Stomach (tissue), 9 donors: ENCODE measurements around the gene MAPKAPK3. TPM values are rescaled to one million over a fixed set of nuclear protein-coding genes. Genes with fewer than 3 reads are reported as not detected.

Experiments used
- DNase-seq, 2 donors: peaks; one replicate each; pipeline versions ENCODE4 v3.0.0 to v3.0.0-alpha.2; 2013 to 2019
- H3K27ac ChIP-seq, 5 donors: fragments of 200-600 bp in 4 of 5; sonication (generic) in 4 of 5; one replicate each; pipeline ENCODE4 v1.5.1; 2013 to 2019; ENCODE audit warnings: mild to moderate bottlenecking in 1 of 5, moderate library complexity in 1 of 5
- H3K27me3 ChIP-seq, 3 donors: fragments of 200-600 bp; sonication (generic); one replicate each; pipeline ENCODE4 v1.5.1; 2017 to 2019; ENCODE audit warnings: mixed run types in 1 of 3
- H3K36me3 ChIP-seq, 4 donors: fragments of 200-600 bp; sonication (generic); 1 replicate in 3 of 4; 2 replicates in 1 of 4; pipeline ENCODE4 v1.5.1; 2016 to 2019
- H3K4me1 ChIP-seq, 4 donors: fragments of 200-600 bp; sonication (generic); one replicate each; pipeline ENCODE4 v1.5.1; 2016 to 2019
- H3K4me3 ChIP-seq, 4 donors: fragments of 200-600 bp; sonication (generic) in 3 of 4; one replicate each; pipeline ENCODE4 v1.5.1; 2016 to 2019; ENCODE audit warnings: mild to moderate bottlenecking in 1 of 4
- H3K9me3 ChIP-seq, 4 donors: fragments of 200-600 bp; sonication (generic); one replicate each; pipeline ENCODE4 v1.5.1; 2016 to 2019
- EP300 ChIP-seq: sonication (generic); formaldehyde crosslinking; IDR thresholded peaks from one replicate; pipeline ENCODE4 v1.6.1; 2017; ENCODE audit warnings: antibody characterized with exemption
- POLR2A ChIP-seq, 4 donors: fragments of 450-650 bp; IDR thresholded peaks; one replicate each; pipeline ENCODE4 v1.6.1; 2016; ENCODE audit warnings: antibody characterized with exemption in 4 of 4, control low read depth in 2 of 4, mild to moderate bottlenecking in 1 of 4, moderate library complexity in 1 of 4
- POLR2AphosphoS5 ChIP-seq, 3 donors: sonication (generic); formaldehyde crosslinking; IDR thresholded peaks; one replicate each; pipeline ENCODE4 v1.6.1; 2016; ENCODE audit warnings: antibody characterized with exemption in 3 of 3
- whole genome bisulfite sequencing, 5 donors: extraction: QIAGEN DNeasy Blood & Tissue Kit in 3 of 5; methylation state at CpG; one replicate each; pipeline versions ENCODE4 v1.1.5 to v1.1.7; 2013 to 2018; 5-methylcytosine and 5-hydroxymethylcytosine counted together
- intact Hi-C: fragments of 100-400 bp; cut with DNase I; formaldehyde crosslinking; loops from one replicate; pipeline ENCODE4 v1.15.1; 2023; ENCODE audit warnings: low total_unique reads
- polyA plus RNA-seq, 3 donors: library from polyadenylated mRNA; stranded (reverse); fragments of 200-250 nt; gene quantifications; one replicate each; pipeline ENCODE4 v1.2.3, GENCODE V29; 2013
- total RNA-seq, 5 donors: library from RNA; depleted of rRNA; stranded (reverse); fragments of >200 nt; gene quantifications; one replicate each; pipeline versions ENCODE4 v1.1.0 to v1.2.3, GENCODE V29; 2014 to 2016
- TF ChIP-seq, protein P1 (sequence below), 7 experiments: fragments of 450-650 bp in 4 of 7; fragments of 200-600 bp in 3 of 7; sonication (generic) in 3 of 7; IDR thresholded peaks; one replicate each; pipeline ENCODE4 v1.5.1; 2016 to 2019; ENCODE audit warnings: antibody characterized with exemption in 7 of 7, control low read depth in 2 of 7, mild to moderate bottlenecking in 1 of 7
- donor health status: healthy with polysubstance abuse.
- donor health status: Bipolar disorder and iron deficiency.
- donor health status: healthy.

The MAPKAPK3 gene
- total and polyA plus RNA-seq, 8 donors: 10.3 to 50.0 (median 29.4) TPM

- H3K27ac ChIP-seq: peak overlapping the region in 4 of 5 donors; percentile 86 to 92 (median 90)
- peaks cover 5 to 25% (median 14%) of the 10 kb centered on the region in 4 donors for H3K36me3 ChIP-seq
- WGBS, 5 donors: 72 to 89% (median 80%) methylated on average over 5 of the region's 5 CpGs
- intact Hi-C loops: loop anchor here (5.0 kb wide), 1 partner anchor 42 kb away; the partner anchor contains the start of gene CISH
- peak overlapping the region in 1 of 4 donors; percentile 82 for H3K4me3 ChIP-seq
- TF ChIP-seq EP300 (no peak), POLR2AphosphoS5 (IDR thresholded peaks at IDR 0.05) (no peak), POLR2A (IDR thresholded peaks at IDR 0.05) (no peak)
- TF ChIP-seq, protein P1, sequence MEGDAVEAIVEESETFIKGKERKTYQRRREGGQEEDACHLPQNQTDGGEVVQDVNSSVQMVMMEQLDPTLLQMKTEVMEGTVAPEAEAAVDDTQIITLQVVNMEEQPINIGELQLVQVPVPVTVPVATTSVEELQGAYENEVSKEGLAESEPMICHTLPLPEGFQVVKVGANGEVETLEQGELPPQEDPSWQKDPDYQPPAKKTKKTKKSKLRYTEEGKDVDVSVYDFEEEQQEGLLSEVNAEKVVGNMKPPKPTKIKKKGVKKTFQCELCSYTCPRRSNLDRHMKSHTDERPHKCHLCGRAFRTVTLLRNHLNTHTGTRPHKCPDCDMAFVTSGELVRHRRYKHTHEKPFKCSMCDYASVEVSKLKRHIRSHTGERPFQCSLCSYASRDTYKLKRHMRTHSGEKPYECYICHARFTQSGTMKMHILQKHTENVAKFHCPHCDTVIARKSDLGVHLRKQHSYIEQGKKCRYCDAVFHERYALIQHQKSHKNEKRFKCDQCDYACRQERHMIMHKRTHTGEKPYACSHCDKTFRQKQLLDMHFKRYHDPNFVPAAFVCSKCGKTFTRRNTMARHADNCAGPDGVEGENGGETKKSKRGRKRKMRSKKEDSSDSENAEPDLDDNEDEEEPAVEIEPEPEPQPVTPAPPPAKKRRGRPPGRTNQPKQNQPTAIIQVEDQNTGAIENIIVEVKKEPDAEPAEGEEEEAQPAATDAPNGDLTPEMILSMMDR (IDR thresholded peaks at IDR 0.05): no peak
- DNase-seq: no peak
- H3K9me3 ChIP-seq: no peaks in the 10 kb centered on the region
- H3K4me1 ChIP-seq: peaks cover 23 to 61% (median 46%) of the 10 kb centered on the region in 4 donors
- H3K27me3 ChIP-seq: no peaks in the 10 kb centered on the region
Observed at GRCh38 chr3:50570508-50571279, 46.3 kb upstream of the MAPKAPK3 start.

GRCh38 chr3:50571486-50571885 is 45.5 kb upstream of the MAPKAPK3 start:
- Histone ChIP-seq H3K36me3 (peaks cover 5 to 33% (median 22%) of the 10 kb centered on the region in 4 donors), H3K27ac (peak overlapping the region in 1 of 5 donors; percentile 86), H3K9me3 (no peaks in the 10 kb centered on the region), H3K4me1 (peaks cover 23 to 57% (median 41%) of the 10 kb centered on the region in 4 donors), H3K4me3 (no peak overlapping the region), H3K27me3 (no peaks in the 10 kb centered on the region)
- no peak for TF ChIP-seq EP300
- TF ChIP-seq, protein P1 (IDR thresholded peaks at IDR 0.05): no peak
- no peak for TF ChIP-seq POLR2AphosphoS5 (IDR thresholded peaks at IDR 0.05)
- no peak for TF ChIP-seq POLR2A (IDR thresholded peaks at IDR 0.05)
- no peak for DNase-seq
- intact Hi-C loops: loop anchor here (5.0 kb wide), 1 partner anchor 41 kb away; the partner anchor contains the start of gene CISH
- 64 to 89% (median 72%) methylated on average over 4 of the region's 4 CpGs for WGBS, 5 donors

DNA sequence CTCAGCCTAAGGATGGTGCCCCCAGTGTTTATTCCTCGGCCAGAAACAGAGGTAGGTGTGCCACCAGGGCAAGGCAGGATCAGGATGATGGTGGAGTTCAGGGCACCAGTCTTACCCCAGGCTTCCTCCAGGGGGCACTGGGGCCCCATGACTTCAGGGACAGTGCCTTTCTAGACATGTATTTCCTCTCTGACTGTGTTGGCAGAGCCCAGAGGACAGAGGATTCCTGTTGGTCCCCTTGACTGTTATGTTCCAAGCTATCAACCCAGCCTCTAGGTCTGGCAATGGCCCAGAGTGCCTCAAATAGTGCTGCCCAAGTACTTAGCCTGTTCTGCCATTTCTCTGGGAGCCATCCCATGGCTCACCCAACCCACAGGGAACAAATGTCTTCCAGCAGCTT is 44.8 kb upstream of the MAPKAPK3 start:
- peaks cover 5 to 40% (median 29%) of the 10 kb centered on the region in 4 donors for H3K36me3 ChIP-seq
- H3K27ac ChIP-seq: peak overlapping the region in 4 of 5 donors; percentile 24 to 86 (median 38)
- H3K9me3 ChIP-seq: no peaks in the 10 kb centered on the region
- WGBS, 5 donors: 8 to 16% (median 14%) methylated on average over 1 of the region's 1 CpG; no CpG with 5 or more reads in 1 of the 5 donors
- intact Hi-C loops: loop anchor here (5.0 kb wide), 1 partner anchor 40 kb away; the partner anchor contains the start of gene CISH
- no peaks in the 10 kb centered on the region for H3K27me3 ChIP-seq
- no peak overlapping the region for H3K4me3 ChIP-seq
- TF ChIP-seq, protein P1 (IDR thresholded peaks at IDR 0.05): peak in 5 of 7 experiments; percentile 88 to 95 (median 90)
- TF ChIP-seq EP300 (no peak), POLR2AphosphoS5 (IDR thresholded peaks at IDR 0.05) (peak in 1 of 3 donors; percentile 64)
- peaks cover 23 to 51% (median 34%) of the 10 kb centered on the region in 4 donors for H3K4me1 ChIP-seq
- peak; percentile 80 to 91 for DNase-seq

DNA sequence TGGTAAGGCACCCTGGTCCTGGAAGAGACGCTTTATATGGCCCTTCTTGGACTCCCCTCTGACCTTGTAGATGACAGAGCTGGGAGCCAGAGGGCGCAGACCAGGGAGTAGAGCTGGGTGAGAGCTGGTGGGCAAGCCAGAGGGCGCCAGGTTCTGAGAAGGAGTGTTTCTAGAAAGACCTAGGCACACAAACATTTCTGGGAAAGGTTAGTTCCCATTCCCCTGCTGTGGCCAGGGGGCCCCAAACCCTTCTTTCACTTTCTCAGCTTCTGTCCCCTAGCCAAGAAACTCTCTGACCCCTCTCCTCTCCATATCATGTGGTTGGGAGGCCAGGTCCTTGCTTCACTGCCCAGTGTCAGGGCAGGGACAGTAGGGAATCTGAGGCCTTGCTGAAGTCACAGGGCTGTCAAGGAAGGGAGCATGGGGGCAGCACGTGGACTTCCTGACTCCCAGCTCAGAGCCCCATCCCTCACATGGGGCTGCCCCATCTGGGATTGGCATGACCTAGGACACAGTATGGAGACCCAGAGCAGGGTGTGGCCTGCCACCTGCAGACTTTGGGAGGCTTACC is 44.1 kb upstream of the MAPKAPK3 start:
- Histone ChIP-seq H3K36me3 (peaks cover 7 to 47% (median 36%) of the 10 kb centered on the region in 4 donors), H3K27ac (peak overlapping the region in 4 of 5 donors; percentile 24 to 86 (median 38)), H3K4me3 (no peak overlapping the region), H3K4me1 (peaks cover 21 to 43% (median 28%) of the 10 kb centered on the region in 4 donors), H3K27me3 (no peaks in the 10 kb centered on the region), H3K9me3 (no peaks in the 10 kb centered on the region)
- WGBS, 5 donors: 72 to 89% (median 84%) methylated on average over 4 of the region's 4 CpGs
- intact Hi-C loops: loop anchor here (5.0 kb wide), 1 partner anchor 39 kb away; the partner anchor contains the start of gene CISH
- no peak for TF ChIP-seq POLR2AphosphoS5 (IDR thresholded peaks at IDR 0.05)
- no peak for TF ChIP-seq EP300
- TF ChIP-seq POLR2A (IDR thresholded peaks at IDR 0.05): no peak
- TF ChIP-seq, protein P1 (IDR thresholded peaks at IDR 0.05): no peak
- no peak for DNase-seq
